Chondrocyte (in vitro differentiated cells): ENCODE results near the gene CACNG7. TPM values are rescaled to one million over a fixed set of nuclear protein-coding genes. Genes with fewer than 3 reads are reported as not detected.

Source experiments
- DNase-seq: peaks from one replicate; pipeline ENCODE4 v3.0.0; 2021; ENCODE audit warnings: mixed read lengths, low spot score
- H3K27ac Mint-ChIP-seq: one replicate; pipeline ENCODE4 v1.8.0; 2021; ENCODE audit warnings: mild to moderate bottlenecking, moderate library complexity, mixed read lengths; ENCODE audit not compliant: unreplicated experiment
- H3K27me3 Mint-ChIP-seq: 2 replicates; pipeline ENCODE4 v1.8.0; 2021; ENCODE audit warnings: low read depth, mixed read lengths
- H3K36me3 Mint-ChIP-seq: 2 replicates; pipeline ENCODE4 v1.8.0; 2021; ENCODE audit warnings: low read depth, mixed read lengths
- H3K4me1 Mint-ChIP-seq: 2 replicates; pipeline ENCODE4 v1.8.0; 2021; ENCODE audit warnings: low read depth, mild to moderate bottlenecking, mixed read lengths
- H3K4me3 Mint-ChIP-seq: one replicate; pipeline ENCODE4 v1.8.0; 2021; ENCODE audit warnings: mild to moderate bottlenecking, moderate library complexity, mixed read lengths; ENCODE audit not compliant: unreplicated experiment
- H3K9me3 Mint-ChIP-seq: 2 replicates; pipeline ENCODE4 v1.8.0; 2021; ENCODE audit warnings: low read depth, mixed read lengths
- CTCF ChIP-seq: fragments of 200-600 bp; sonication (generic); IDR thresholded peaks from 2 replicates; pipeline ENCODE4 v1.5.0; 2021; ENCODE audit warnings: antibody characterized with exemption, mild to moderate bottlenecking, moderate library complexity
- total RNA-seq: library from RNA; stranded (reverse); gene quantifications from 3 replicates; pipeline ENCODE4 v1.2.1, GENCODE V29; 2021

The CACNG7 gene
- total RNA-seq, 1 donor from 2014 or later: not detected

GRCh38 chr19:53977991-53978731 lies 69.1 kb downstream of the CACNG7 start:
- Mint-ChIP-seq H3K9me3 (no peaks in the 10 kb centered on the region), H3K36me3 (peaks cover 7% of the 10 kb centered on the region), H3K27me3 (peaks cover 38% of the 10 kb centered on the region), H3K4me3 (peak overlapping the region; percentile 75), H3K4me1 (peaks cover 19% of the 10 kb centered on the region), H3K27ac (peak overlapping the region; percentile 27)
- DNase-seq: peak; percentile 72
- TF ChIP-seq CTCF: no peak

GRCh38 chr19:53978975-53979801 lies 70.1 kb downstream of the CACNG7 start:
- Mint-ChIP-seq H3K4me3 (peak overlapping the region; percentile 26), H3K4me1 (peaks cover 19% of the 10 kb centered on the region)
- no peak for DNase-seq

GRCh38 chr19:53980539-53981375 lies 71.7 kb downstream of the CACNG7 start:
- Mint-ChIP-seq H3K27me3 (peaks cover 36% of the 10 kb centered on the region), H3K27ac (no peak overlapping the region), H3K36me3 (peaks cover 7% of the 10 kb centered on the region), H3K9me3 (no peaks in the 10 kb centered on the region), H3K4me1 (peaks cover 19% of the 10 kb centered on the region), H3K4me3 (peak overlapping the region; percentile 41)
- no peak for TF ChIP-seq CTCF
- DNase-seq: no peak

More at GRCh38 chr19:53978975-53979801, 70.1 kb downstream of the CACNG7 start:
- Mint-ChIP-seq H3K9me3 (no peaks in the 10 kb centered on the region), H3K36me3 (peaks cover 7% of the 10 kb centered on the region), H3K27me3 (peaks cover 38% of the 10 kb centered on the region), H3K27ac (no peak overlapping the region)
- TF ChIP-seq CTCF: no peak

DNA sequence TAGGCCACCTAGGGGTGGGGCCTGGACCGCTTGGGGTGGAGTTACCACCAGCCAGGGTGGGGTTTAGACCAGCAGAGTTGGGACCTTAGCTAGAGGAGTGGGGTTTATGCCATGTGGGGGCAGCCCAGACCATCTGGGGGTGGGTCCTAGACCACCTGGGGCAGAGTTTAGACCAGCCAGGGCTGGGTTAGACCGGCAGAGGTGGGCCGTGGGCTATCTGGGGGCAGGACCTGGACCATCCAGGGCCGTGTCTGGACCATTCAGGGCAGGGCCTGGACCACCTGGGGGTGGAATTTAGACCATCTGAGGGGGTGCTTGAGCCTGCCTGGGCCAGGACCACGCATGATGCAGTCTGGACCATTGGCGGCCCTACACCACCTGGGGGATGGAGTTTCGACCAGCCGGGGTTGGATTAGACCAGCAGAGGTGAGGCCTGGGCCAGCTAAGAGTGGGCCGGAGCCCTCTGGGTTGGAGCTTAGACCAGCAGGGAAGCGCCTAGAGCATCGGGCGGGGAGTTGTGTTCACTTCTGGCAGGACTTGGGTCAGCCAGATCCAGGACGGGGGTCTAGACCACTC lies 72.4 kb downstream of the CACNG7 start:
- Mint-ChIP-seq H3K4me3 (peak overlapping the region; percentile 31), H3K36me3 (peaks cover 7% of the 10 kb centered on the region), H3K27me3 (peaks cover 36% of the 10 kb centered on the region), H3K27ac (no peak overlapping the region), H3K9me3 (no peaks in the 10 kb centered on the region), H3K4me1 (peaks cover 19% of the 10 kb centered on the region)
- no peak for DNase-seq
- TF ChIP-seq CTCF: no peak
